Natural killer cell treated with Interleukin-12 subunit alpha and Interleukin-12 subunit beta and Interleukin-15 and Interleukin-18, amount 100 ng/mL, for 72 hours (primary cell): Measurements from ENCODE around the gene KCNK3. TPM values are rescaled to one million over a fixed set of nuclear protein-coding genes. Genes with fewer than 3 reads are reported as not detected.
"Not testable (repeated sequence)": the region's sequence is repeated elsewhere in the genome, so short reads cannot be mapped to it uniquely, and the experiment has no call there.

ENCODE experiments used
- ATAC-seq, 2 donors: fragments of 150-1000 bp; cut with Tn5 transposase in 1 of 2; sonication (Bioruptor Pico), chemical (Tn5 transposase) in 1 of 2; 2 replicates each; pipeline ENCODE4 v1.10.0; 2021
- DNase-seq: peaks from one replicate; pipeline ENCODE4 v3.0.0; 2022; ENCODE audit warnings: low spot score
- H3K27ac Mint-ChIP-seq, 2 donors: 1 replicate in 1 of 2; 2 replicates in 1 of 2; pipeline ENCODE4 v1.8.0; 2022; ENCODE audit warnings: mixed read lengths in 2 of 2, mild to moderate bottlenecking in 1 of 2, moderate library complexity in 1 of 2
- H3K27me3 Mint-ChIP-seq, 2 donors: 1 replicate in 1 of 2; 2 replicates in 1 of 2; pipeline ENCODE4 v1.8.0; 2022; ENCODE audit warnings: mixed read lengths in 2 of 2
- H3K36me3 Mint-ChIP-seq: one replicate; pipeline ENCODE4 v1.8.0; 2022; ENCODE audit warnings: mixed read lengths
- H3K4me1 Mint-ChIP-seq, 2 donors: 1 replicate in 1 of 2; 2 replicates in 1 of 2; pipeline ENCODE4 v1.8.0; 2022; ENCODE audit warnings: low read depth in 2 of 2, mixed read lengths in 2 of 2, mild to moderate bottlenecking in 1 of 2
- H3K4me3 Mint-ChIP-seq: one replicate; pipeline ENCODE4 v1.8.0; 2022; ENCODE audit warnings: mixed read lengths
- H3K9me3 Mint-ChIP-seq: 2 replicates; pipeline ENCODE4 v1.8.0; 2022; ENCODE audit warnings: mixed read lengths
- total RNA-seq, 2 donors: library from RNA; stranded (reverse); gene quantifications; one replicate each; pipeline ENCODE4 v1.2.3, GENCODE V29; 2022

Gene KCNK3
- total RNA-seq, 2 donors from 2014 or later: not detected

- not testable (repeated sequence) for H3K27ac Mint-ChIP-seq, H3K9me3 Mint-ChIP-seq, DNase-seq, H3K27me3 Mint-ChIP-seq, ATAC-seq, H3K36me3 Mint-ChIP-seq, H3K4me3 Mint-ChIP-seq
- peaks cover 27 to 29% of the 10 kb centered on the region in 2 donors for H3K4me1 Mint-ChIP-seq
Measured at GRCh38 chr2:26760991-26761390, 68.5 kb downstream of the KCNK3 start.

- Mint-ChIP-seq H3K9me3 (no peaks in the 10 kb centered on the region), H3K4me3 (peak overlapping the region; percentile 94), H3K4me1 (peaks cover 23 to 29% of the 10 kb centered on the region in 2 donors), H3K27me3 (no peaks in the 10 kb centered on the region), H3K27ac (peak overlapping the region in 1 of 2 donors; percentile 99), H3K36me3 (no peaks in the 10 kb centered on the region)
- no peak for DNase-seq
- no peak for ATAC-seq
Measured at GRCh38 chr2:26763019-26763418, 70.5 kb downstream of the KCNK3 start.

DNA sequence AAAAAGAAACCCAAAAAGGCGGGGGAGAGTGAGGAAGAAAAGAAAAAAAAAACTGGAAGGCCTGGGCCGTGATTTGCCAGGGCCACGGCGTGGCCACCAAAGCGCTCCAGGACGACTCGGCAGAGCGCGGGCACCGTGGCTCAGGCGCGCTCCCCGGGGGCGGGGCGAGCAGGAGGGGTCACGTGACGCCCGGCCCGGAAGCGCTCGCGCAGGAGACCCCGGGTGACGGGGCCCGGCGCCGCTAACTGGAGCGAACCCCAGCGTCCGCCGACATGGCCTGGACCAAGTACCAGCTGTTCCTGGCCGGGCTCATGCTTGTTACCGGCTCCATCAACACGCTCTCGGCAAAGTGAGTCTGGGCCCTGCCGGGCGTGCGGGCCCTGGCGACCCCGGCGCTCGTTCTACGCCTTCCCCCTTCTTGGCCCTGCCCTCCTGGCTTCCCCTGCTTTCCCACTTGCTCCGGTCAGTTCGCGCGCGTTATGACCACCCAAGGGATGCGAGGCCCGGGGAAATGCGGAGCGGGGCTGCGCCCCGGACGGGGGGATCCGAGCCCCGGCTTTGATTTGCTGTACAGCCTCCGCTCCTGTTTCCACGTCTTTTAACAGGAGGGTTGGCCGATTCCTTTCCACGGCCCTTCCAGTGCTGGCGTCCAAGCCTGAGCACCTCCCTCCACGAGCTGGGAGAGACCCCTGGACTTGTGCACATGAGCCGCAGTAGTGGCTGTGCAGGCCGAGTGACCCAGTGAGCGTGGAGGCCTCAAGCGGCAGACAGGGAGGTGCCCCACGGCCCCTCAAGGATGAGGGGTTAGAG lies 71.8 kb downstream of the KCNK3 start, which contains the start of gene SLC35F6:
Gene SLC35F6 (plus strand): TSS at position 207 of the 810 bp plus-strand sequence. CDS start 66 bp downstream, at position 273.
- Mint-ChIP-seq H3K9me3 (no peaks in the 10 kb centered on the region), H3K36me3 (no peaks in the 10 kb centered on the region), H3K27ac (peak within 1 kb of the TSS; percentile 81 to 99), H3K4me1 (peaks cover 27 to 28% of the 10 kb centered on the region in 2 donors), H3K4me3 (peak within 1 kb of the TSS; percentile 94), H3K27me3 (no peaks in the 10 kb centered on the region)
- DNase-seq (peak; percentile 90), ATAC-seq (peak; percentile 96)

DNA sequence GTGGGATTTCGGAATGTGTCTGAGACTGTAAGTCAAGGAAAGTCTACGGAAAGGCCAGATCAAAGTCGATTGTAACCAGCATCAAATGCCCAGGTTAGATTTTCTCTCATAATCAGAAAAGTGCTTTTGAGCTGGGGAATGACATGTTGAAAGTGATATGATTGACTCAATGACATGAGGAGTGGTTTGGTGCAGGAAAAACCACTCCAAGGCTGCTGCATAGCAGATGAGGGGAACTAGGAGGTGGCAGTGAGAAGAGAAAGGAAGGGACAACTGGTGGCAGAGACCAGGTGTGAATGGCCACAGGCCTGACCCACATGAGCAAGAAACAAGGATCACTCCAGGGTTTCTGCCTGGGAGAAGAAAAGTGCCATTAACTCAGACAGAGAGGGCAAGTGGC lies 72.4 kb downstream of the KCNK3 start:
- peak overlapping the region; percentile 81 to 99 for H3K27ac Mint-ChIP-seq
- H3K4me3 Mint-ChIP-seq: peak overlapping the region; percentile 94
- H3K36me3 Mint-ChIP-seq: no peaks in the 10 kb centered on the region
- no peaks in the 10 kb centered on the region for H3K27me3 Mint-ChIP-seq
- DNase-seq (no peak), ATAC-seq (no peak)
- no peaks in the 10 kb centered on the region for H3K9me3 Mint-ChIP-seq
- peaks cover 30 to 32% of the 10 kb centered on the region in 2 donors for H3K4me1 Mint-ChIP-seq

DNA sequence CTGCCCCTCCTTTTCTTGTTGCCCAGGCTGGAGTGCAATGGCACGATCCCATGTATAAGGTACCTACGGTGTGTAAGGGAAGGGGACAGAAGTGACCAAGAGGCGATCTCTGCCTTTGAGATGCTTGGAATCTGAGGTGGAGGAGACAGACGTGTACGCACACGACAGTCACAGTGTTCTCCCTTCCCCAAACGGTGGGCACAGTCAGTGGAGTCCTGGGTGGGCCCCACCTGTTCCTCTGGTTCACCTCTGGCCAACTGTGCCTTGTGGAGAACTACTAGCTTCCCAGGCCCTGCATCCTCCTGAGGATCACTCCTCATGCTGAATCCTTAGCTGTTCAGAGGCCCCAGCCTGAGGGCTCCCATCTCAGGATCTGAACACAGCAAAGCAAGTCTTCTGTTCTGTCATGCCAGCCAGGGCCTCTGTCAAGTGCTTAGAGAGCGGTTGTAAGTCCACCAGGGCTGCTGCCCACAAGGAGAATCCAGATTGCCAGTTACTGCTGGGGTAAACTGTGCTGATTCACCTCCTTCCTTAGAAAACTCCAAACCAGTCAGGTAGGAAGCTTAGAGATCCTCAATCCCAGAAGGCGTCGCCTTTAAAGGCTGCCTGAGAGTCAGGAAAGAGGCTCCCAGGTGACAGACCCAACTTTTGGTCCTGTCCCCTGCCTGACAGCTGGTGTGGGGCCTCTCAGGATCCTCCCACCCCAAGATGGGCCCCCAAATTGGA lies 73.1 kb downstream of the KCNK3 start:
- DNase-seq (no peak), ATAC-seq (no peak)
- H3K4me1 Mint-ChIP-seq: peaks cover 30 to 32% of the 10 kb centered on the region in 2 donors

DNA sequence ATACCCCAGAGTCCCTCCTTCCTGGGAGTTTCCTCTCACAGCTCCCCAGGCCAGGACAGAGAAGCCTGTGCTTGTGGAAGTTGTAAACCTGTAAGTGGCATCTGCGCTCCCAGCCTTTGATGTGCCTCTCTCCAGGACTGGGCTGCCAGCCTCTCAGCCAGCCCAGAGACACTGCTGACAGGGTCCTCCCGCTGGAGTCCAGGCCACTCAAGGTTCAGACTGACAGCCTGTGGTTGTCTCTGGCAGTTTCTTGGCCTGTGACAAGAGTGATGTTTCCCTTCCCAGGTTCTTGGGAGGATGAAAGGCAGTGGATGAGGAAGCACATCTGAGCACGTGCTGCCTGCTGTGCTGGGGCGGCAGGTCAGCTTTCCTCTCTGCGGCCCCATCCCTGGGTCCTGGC lies 74.6 kb downstream of the KCNK3 start:
- Mint-ChIP-seq H3K27ac (peak overlapping the region; percentile 18 to 58), H3K4me1 (peaks cover 41% of the 10 kb centered on the region in 2 donors), H3K9me3 (no peaks in the 10 kb centered on the region), H3K4me3 (peak overlapping the region; percentile 11), H3K36me3 (no peaks in the 10 kb centered on the region), H3K27me3 (no peaks in the 10 kb centered on the region)
- DNase-seq (no peak), ATAC-seq (no peak)

More for the DNA sequence above, 73.1 kb downstream of the KCNK3 start:
- Mint-ChIP-seq H3K36me3 (no peaks in the 10 kb centered on the region), H3K9me3 (no peaks in the 10 kb centered on the region), H3K4me3 (peak overlapping the region; percentile 94), H3K27ac (peak overlapping the region; percentile 81 to 99), H3K27me3 (no peaks in the 10 kb centered on the region)

DNA sequence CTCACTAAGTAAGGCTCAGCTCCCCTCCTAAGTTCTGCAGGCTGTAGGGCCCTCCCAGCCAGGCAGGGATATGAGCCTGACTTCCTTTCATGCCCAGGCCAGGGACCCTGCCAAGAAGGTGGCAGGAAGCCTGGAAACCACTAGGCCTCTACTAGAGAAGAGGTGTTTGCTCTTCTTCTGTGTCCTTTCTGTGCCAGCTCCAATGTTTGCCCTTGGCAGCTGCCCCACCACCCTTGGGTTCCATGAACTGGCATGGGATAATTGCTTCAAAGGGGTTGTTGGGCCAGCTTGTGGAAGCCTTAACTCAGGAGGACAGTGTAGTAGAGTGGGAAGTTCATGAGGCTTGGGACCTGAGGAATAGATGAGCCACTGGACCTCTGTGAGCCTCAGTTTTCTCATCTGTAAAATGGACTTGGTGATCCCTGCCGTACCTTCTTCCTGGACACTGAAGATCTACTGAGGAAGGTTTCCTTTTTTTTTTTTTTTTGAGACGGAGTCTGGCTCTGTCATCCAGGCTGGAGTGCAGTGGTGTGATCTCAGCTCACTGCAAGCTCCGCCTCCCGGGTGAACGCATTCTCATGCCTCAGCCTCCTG lies 75.5 kb downstream of the KCNK3 start:
- Mint-ChIP-seq H3K36me3 (no peaks in the 10 kb centered on the region), H3K4me1 (peaks cover 49 to 50% of the 10 kb centered on the region in 2 donors), H3K9me3 (no peaks in the 10 kb centered on the region), H3K27me3 (no peaks in the 10 kb centered on the region), H3K27ac (peak overlapping the region; percentile 18 to 58), H3K4me3 (no peak overlapping the region)
- DNase-seq: no peak
- ATAC-seq: no peak

- no peak for DNase-seq
Measured at GRCh38 chr2:26768759-26769088, 76.2 kb downstream of the KCNK3 start.

GRCh38 chr2:26769089-26769761 lies 76.7 kb downstream of the KCNK3 start:
- H3K27ac Mint-ChIP-seq: peak overlapping the region; percentile 67 to 87
- ATAC-seq: peak; percentile 85 to 88
- peak overlapping the region; percentile 65 for H3K4me3 Mint-ChIP-seq
- peaks cover 46% of the 10 kb centered on the region in 2 donors for H3K4me1 Mint-ChIP-seq
- DNase-seq: peak; percentile 84
- H3K27me3 Mint-ChIP-seq: no peaks in the 10 kb centered on the region
- no peaks in the 10 kb centered on the region for H3K36me3 Mint-ChIP-seq
- H3K9me3 Mint-ChIP-seq: no peaks in the 10 kb centered on the region

More at GRCh38 chr2:26768759-26769088, 76.2 kb downstream of the KCNK3 start:
- H3K36me3 Mint-ChIP-seq: no peaks in the 10 kb centered on the region
- no peak for ATAC-seq
- no peaks in the 10 kb centered on the region for H3K9me3 Mint-ChIP-seq
- H3K4me1 Mint-ChIP-seq: peaks cover 47 to 49% of the 10 kb centered on the region in 2 donors
- peak overlapping the region; percentile 67 to 87 for H3K27ac Mint-ChIP-seq
- no peaks in the 10 kb centered on the region for H3K27me3 Mint-ChIP-seq
- peak overlapping the region; percentile 65 for H3K4me3 Mint-ChIP-seq

DNA sequence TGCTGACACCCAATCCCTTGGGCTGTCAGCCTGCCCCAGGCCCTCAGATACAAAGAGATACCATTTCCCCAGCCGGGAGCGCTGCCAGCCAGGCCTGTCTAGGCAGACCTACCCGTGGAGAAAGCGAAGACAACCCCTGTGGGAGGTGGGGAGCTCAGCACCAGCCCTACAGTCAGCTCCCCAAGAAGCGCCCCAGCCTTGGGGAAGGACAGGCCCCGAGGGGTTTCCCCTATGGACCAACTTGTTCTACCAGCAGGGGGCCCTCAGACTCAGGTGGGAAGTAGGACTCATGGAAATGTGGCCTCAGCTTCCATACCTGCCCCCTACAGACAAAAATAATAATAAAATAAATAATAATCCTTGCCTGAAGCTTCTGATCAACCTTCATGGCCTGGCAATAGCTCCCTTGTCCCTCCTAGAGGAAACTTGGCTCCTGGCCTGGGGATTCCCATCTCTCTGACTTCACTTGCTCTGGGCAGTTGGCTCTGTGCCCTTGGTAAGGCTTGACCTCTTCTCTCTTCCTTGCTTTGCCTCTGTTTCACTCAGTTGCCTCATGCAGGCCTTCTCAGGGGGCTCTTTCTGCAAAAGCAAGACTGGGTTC lies 78.6 kb downstream of the KCNK3 start:
- peak overlapping the region; percentile 18 for H3K4me3 Mint-ChIP-seq
- ATAC-seq (no peak), DNase-seq (no peak)
- H3K27me3 Mint-ChIP-seq: no peaks in the 10 kb centered on the region
- no peaks in the 10 kb centered on the region for H3K9me3 Mint-ChIP-seq
- H3K36me3 Mint-ChIP-seq: no peaks in the 10 kb centered on the region
- H3K4me1 Mint-ChIP-seq: peaks cover 32 to 37% of the 10 kb centered on the region in 2 donors
- H3K27ac Mint-ChIP-seq: peak overlapping the region; percentile 72 to 82

DNA sequence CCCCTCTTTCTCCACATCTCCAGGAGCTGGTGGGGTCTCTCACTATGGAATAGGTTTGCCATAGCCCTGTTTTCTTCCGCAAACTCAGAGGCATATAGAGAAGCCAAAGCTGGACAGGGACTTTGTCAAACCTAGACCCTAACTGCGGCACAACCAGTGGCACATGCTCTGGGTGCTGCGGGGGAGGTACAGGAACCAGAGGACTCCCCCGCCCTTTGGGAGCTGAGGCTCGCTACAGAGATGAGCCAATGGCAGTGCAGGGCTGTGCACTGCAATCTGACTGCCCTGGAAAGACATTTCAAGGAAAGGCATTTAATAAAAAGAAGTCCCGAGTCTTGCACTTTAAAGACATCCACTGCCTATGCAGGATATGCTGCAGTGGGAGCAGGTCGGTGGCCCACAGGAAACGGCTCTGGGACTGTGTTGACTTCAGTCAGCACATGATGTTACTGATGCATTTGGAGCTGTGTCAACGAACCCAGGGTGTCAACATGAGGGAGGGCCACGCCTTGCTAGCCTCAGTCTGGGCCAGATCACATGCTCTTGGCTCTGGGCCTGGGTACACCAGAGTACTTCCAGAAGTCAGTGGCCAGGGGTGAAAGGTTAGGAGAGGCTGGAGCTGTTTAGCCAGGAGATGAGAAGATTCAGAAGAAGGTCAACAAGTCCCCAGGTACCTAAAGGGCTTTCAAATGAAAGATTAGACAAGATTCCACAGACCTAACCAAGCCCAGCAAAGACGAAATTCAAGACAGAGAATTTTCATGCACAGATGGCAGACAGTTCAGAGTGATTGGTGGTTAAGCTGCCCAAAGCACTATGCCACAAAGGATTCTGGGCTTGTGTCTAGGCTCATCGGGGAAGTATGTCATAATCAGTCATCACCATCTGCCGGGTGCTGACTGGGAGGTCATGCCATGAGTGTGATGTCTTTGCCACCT lies 79.8 kb downstream of the KCNK3 start:
- Mint-ChIP-seq H3K4me1 (peaks cover 38 to 43% of the 10 kb centered on the region in 2 donors), H3K27ac (peak overlapping the region; percentile 72 to 82), H3K9me3 (no peaks in the 10 kb centered on the region), H3K36me3 (peaks cover 6% of the 10 kb centered on the region), H3K4me3 (peak overlapping the region; percentile 47), H3K27me3 (no peaks in the 10 kb centered on the region)
- DNase-seq (no peak), ATAC-seq (peak; percentile 58 to 77)

GRCh38 chr2:26776195-26776800 lies 83.8 kb downstream of the KCNK3 start:
- Mint-ChIP-seq H3K27ac (peak overlapping the region in 1 of 2 donors; percentile 42), H3K4me1 (peaks cover 24 to 28% of the 10 kb centered on the region in 2 donors), H3K27me3 (no peaks in the 10 kb centered on the region), H3K9me3 (no peaks in the 10 kb centered on the region), H3K36me3 (peaks cover 6% of the 10 kb centered on the region), H3K4me3 (no peak overlapping the region)
- ATAC-seq: no peak
- DNase-seq: no peak
